Suprapubic skin (tissue), 4 donors: ENCODE results near the gene ANK3. TPM values are rescaled to one million over a fixed set of nuclear protein-coding genes. Genes with fewer than 3 reads are reported as not detected.
A peak's percentile ranks its signal among the peaks of the same experiment; 100 is the strongest.

Experiments
- DNase-seq, 2 donors: peaks; one replicate each; pipeline ENCODE4 v3.0.0-alpha.2; 2019; ENCODE audit warnings: low spot score in 2 of 2
- H3K27ac ChIP-seq: fragments of 200-600 bp; sonication (generic); one replicate; pipeline ENCODE4 v1.5.1; 2019
- H3K27me3 ChIP-seq: fragments of 200-600 bp; sonication (generic); one replicate; pipeline ENCODE4 v1.5.1; 2019
- H3K36me3 ChIP-seq: fragments of 200-600 bp; sonication (generic); one replicate; pipeline ENCODE4 v1.5.1; 2019
- H3K4me1 ChIP-seq: fragments of 200-600 bp; sonication (generic); one replicate; pipeline ENCODE4 v1.5.1; 2019
- H3K4me3 ChIP-seq: fragments of 200-600 bp; sonication (generic); one replicate; pipeline ENCODE4 v1.5.1; 2019; ENCODE audit warnings: mild to moderate bottlenecking
- H3K9me3 ChIP-seq: fragments of 200-600 bp; sonication (generic); one replicate; pipeline ENCODE4 v1.5.1; 2019
- CTCF ChIP-seq, 2 donors: fragments of 200-600 bp in 1 of 2; fragments of 450-650 bp in 1 of 2; sonication (generic) in 1 of 2; IDR thresholded peaks; one replicate each; pipeline ENCODE4 v1.5.1; 2016 to 2019; ENCODE audit warnings: antibody characterized with exemption in 2 of 2, mild to moderate bottlenecking in 1 of 2, moderate library complexity in 1 of 2
- EP300 ChIP-seq: sonication (generic); formaldehyde crosslinking; IDR thresholded peaks from one replicate; pipeline ENCODE4 v1.6.1; 2017; ENCODE audit warnings: antibody characterized with exemption
- POLR2A ChIP-seq, 2 donors: fragments of 450-650 bp; IDR thresholded peaks; one replicate each; pipeline ENCODE4 v1.6.1; 2017; ENCODE audit warnings: antibody characterized with exemption in 2 of 2, mild to moderate bottlenecking in 2 of 2, moderate library complexity in 2 of 2
- POLR2AphosphoS5 ChIP-seq, 3 donors: sonication (generic); formaldehyde crosslinking; IDR thresholded peaks; one replicate each; pipeline ENCODE4 v1.6.1; 2017; ENCODE audit warnings: antibody characterized with exemption in 3 of 3
- WGBS: methylation state at CpG from one replicate; pipeline ENCODE4 v1.1.5; 2018; 5-methylcytosine and 5-hydroxymethylcytosine counted together
- total RNA-seq, 4 donors: library from RNA; depleted of rRNA; stranded (reverse); fragments of >200 nt; gene quantifications; one replicate each; pipeline ENCODE4 v1.1.0, GENCODE V29; 2016

The ANK3 gene
- total RNA-seq, 4 donors from 2014 or later, result 89.1 to 191 (median 112) TPM

GRCh38 chr10:60395711-60396110 is 6.0 kb upstream of the ANK3 start:
- DNase-seq, result no peak
- no peak overlapping the region for H3K27ac ChIP-seq
- WGBS, result 94% methylated on average over 7 of the region's 7 CpGs
- no peaks in the 10 kb centered on the region for H3K9me3 ChIP-seq
- H3K4me3 ChIP-seq, result no peak overlapping the region
- H3K4me1 ChIP-seq, result peaks cover 9% of the 10 kb centered on the region
- H3K27me3 ChIP-seq, result no peaks in the 10 kb centered on the region
- H3K36me3 ChIP-seq, result no peaks in the 10 kb centered on the region
- TF ChIP-seq POLR2A (IDR thresholded peaks at IDR 0.05) (no peak), POLR2AphosphoS5 (IDR thresholded peaks at IDR 0.05) (no peak), CTCF (IDR thresholded peaks at IDR 0.05) (no peak), EP300 (no peak)

GRCh38 chr10:60394446-60394845 is 4.8 kb upstream of the ANK3 start:
- no peaks in the 10 kb centered on the region for H3K36me3 ChIP-seq
- H3K27me3 ChIP-seq, result no peaks in the 10 kb centered on the region
- H3K4me1 ChIP-seq, result peaks cover 6% of the 10 kb centered on the region
- no peak overlapping the region for H3K4me3 ChIP-seq
- TF ChIP-seq EP300 (no peak), POLR2A (IDR thresholded peaks at IDR 0.05) (no peak), POLR2AphosphoS5 (IDR thresholded peaks at IDR 0.05) (no peak), CTCF (IDR thresholded peaks at IDR 0.05) (no peak)
- no peak overlapping the region for H3K27ac ChIP-seq
- no peak for DNase-seq
- 78% methylated on average over 2 of the region's 2 CpGs for WGBS
- no peaks in the 10 kb centered on the region for H3K9me3 ChIP-seq

- WGBS, result 91% methylated on average over 3 of the region's 3 CpGs
- no peak overlapping the region for H3K4me3 ChIP-seq
- H3K36me3 ChIP-seq, result no peaks in the 10 kb centered on the region
- H3K27ac ChIP-seq, result no peak overlapping the region
- no peaks in the 10 kb centered on the region for H3K27me3 ChIP-seq
- peaks cover under 1% of the 10 kb centered on the region for H3K4me1 ChIP-seq
- DNase-seq, result no peak
- TF ChIP-seq EP300, result no peak
- TF ChIP-seq POLR2A (IDR thresholded peaks at IDR 0.05), result no peak
- TF ChIP-seq CTCF (IDR thresholded peaks at IDR 0.05), result no peak
- no peak for TF ChIP-seq POLR2AphosphoS5 (IDR thresholded peaks at IDR 0.05)
- H3K9me3 ChIP-seq, result no peaks in the 10 kb centered on the region
Measured at GRCh38 chr10:60390224-60390626, 550 bp upstream of the ANK3 start.

GRCh38 chr10:60388709-60389301 is 870 bp downstream of the ANK3 start:
- 69% methylated on average over 7 of the region's 7 CpGs for WGBS
- Histone ChIP-seq H3K4me1 (peaks cover 8% of the 10 kb centered on the region), H3K36me3 (no peaks in the 10 kb centered on the region), H3K27ac (peak overlapping the region; percentile 18), H3K27me3 (no peaks in the 10 kb centered on the region), H3K4me3 (no peak overlapping the region), H3K9me3 (no peaks in the 10 kb centered on the region)
- DNase-seq, result no peak
- TF ChIP-seq CTCF (IDR thresholded peaks at IDR 0.05), result no peak
- TF ChIP-seq POLR2A (IDR thresholded peaks at IDR 0.05), result no peak
- no peak for TF ChIP-seq EP300
- TF ChIP-seq POLR2AphosphoS5 (IDR thresholded peaks at IDR 0.05), result no peak

GRCh38 chr10:60388116-60388625 is 1.5 kb downstream of the ANK3 start:
- Histone ChIP-seq H3K36me3 (no peaks in the 10 kb centered on the region), H3K4me1 (peaks cover 8% of the 10 kb centered on the region), H3K27ac (peak overlapping the region; percentile 18), H3K9me3 (no peaks in the 10 kb centered on the region), H3K4me3 (no peak overlapping the region), H3K27me3 (no peaks in the 10 kb centered on the region)
- TF ChIP-seq POLR2AphosphoS5 (IDR thresholded peaks at IDR 0.05) (no peak), POLR2A (IDR thresholded peaks at IDR 0.05) (no peak), CTCF (IDR thresholded peaks at IDR 0.05) (no peak), EP300 (no peak)
- DNase-seq, result no peak
- WGBS, result 95% methylated on average over 2 of the region's 2 CpGs
